PC-9 (cell line): ENCODE measurements around the gene AP3S1.

Source experiments
- CTCF ChIP-seq: fragments of 200-600 bp; sonication (generic); conservative IDR thresholded peaks from 2 replicates; pipeline ENCODE4 v1.6.1; 2017; ENCODE audit warnings: mixed run types, antibody characterized with exemption, mild to moderate bottlenecking, moderate library complexity
- EZH2 ChIP-seq: fragments of 200-600 bp; sonication (generic); IDR thresholded peaks from 2 replicates; pipeline ENCODE4 v1.8.0; 2017; ENCODE audit warnings: antibody characterized with exemption, low read depth

GRCh38 chr5:115956957-115957356 lies 115.2 kb downstream of the AP3S1 start:
- TF ChIP-seq CTCF: no peak
- no peak for TF ChIP-seq EZH2
